Measurements from ENCODE around the gene MYPN. TPM values are rescaled to one million over a fixed set of nuclear protein-coding genes. Genes with fewer than 3 reads are reported as not detected.
A peak's percentile ranks its signal among the peaks of the same experiment; 100 is the strongest.

MYPN gene
- total RNA-seq, 1 experiment from 2014 or later, result not detected

DNA sequence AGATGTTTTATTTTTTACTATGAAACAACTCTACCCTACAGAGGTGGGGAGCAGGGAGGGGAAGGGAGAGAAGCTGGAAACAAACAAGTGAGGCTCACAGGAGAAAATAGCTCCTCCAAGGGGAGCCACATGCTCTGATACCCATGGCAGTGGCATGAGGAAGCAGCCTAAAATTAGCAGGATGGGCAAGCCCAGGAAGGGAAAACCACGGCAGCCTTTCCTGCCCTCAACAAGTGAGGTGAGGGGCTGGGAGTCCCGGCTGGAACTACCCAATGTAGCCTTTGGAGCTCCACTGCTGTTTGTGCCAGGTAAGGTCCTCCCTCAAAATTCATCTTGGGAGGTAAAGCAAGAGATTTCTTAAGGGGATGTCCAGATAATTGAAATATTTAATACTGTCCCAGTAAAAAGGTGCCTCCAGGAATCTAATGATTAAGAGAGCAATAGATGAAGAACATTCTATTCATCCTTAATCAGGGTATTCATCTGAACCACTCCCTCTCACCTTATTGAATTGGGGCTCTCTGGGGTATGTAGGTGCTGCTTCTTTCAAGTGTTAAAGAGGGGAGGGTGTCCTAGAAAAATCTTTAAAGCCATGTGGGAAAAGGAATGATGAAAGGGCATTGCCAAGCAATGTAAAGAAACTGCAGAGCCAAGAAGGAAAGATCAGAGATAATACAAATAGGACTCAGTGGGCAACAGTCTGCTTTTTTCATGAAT is 21.4 kb upstream of the MYPN start:
- no peak overlapping the region; a peak in 1 of 5 replicates for H3K4me3 Mint-ChIP-seq
- Histone ChIP-seq H3K9ac (ENCODE audit: extremely low read depth, insufficient read length, low read length) (no peak overlapping the region), H4K91ac (ENCODE audit: insufficient read length, low read depth, low read length) (no peak overlapping the region), H3K27me3 (ENCODE audit: insufficient read depth, low read length) (no peaks in the 10 kb centered on the region), H4K20me1 (ENCODE audit: control insufficient read depth, insufficient read depth, insufficient read length) (no peaks in the 10 kb centered on the region), H3K4me1 (ENCODE audit: insufficient read depth, low read length) (peaks cover 3% of the 10 kb centered on the region; the same call in 1 of the 2 replicates), H2BK15ac (ENCODE audit: low read depth, low read length) (no peak overlapping the region), H3K79me1 (ENCODE audit: insufficient read depth, low read depth, low read length, poor library complexity, severe bottlenecking) (no peaks in the 10 kb centered on the region), H3T11ph (ENCODE audit: low read length) (no peak overlapping the region), H2AFZ (ENCODE audit: low read length) (peak overlapping the region; percentile 23), H3K27ac (ENCODE audit: insufficient read length, low read depth, low read length) (no peak overlapping the region), H4K8ac (replicated peaks; ENCODE audit: insufficient read length, low read depth, low read length) (no peak overlapping the region), H2BK12ac (ENCODE audit: insufficient read length, low read depth, low read length) (no peak overlapping the region), H3K56ac (ENCODE audit: insufficient read length, low read depth, low read length) (no peak overlapping the region), H2BK20ac (ENCODE audit: low read depth, low read length, poor library complexity, severe bottlenecking) (no peak overlapping the region), H3K23ac (ENCODE audit: insufficient read length, low read depth, low read length) (no peak overlapping the region), H3K18ac (ENCODE audit: insufficient read length, low read depth, low read length) (no peak overlapping the region), H3K79me2 (ENCODE audit: insufficient read depth, low read length) (no peaks in the 10 kb centered on the region), H2AK5ac (ENCODE audit: insufficient read length, low read length) (no peak overlapping the region), H3K23me2 (ENCODE audit: insufficient read length, low read depth, low read length, poor library complexity, severe bottlenecking) (no peaks in the 10 kb centered on the region), H2BK120ac (ENCODE audit: low read depth, low read length, poor library complexity, severe bottlenecking) (no peak overlapping the region), H3K14ac (ENCODE audit: insufficient read depth, low read length) (no peak overlapping the region), H3K4ac (ENCODE audit: low read depth, low read length) (no peak overlapping the region), H2BK5ac (ENCODE audit: insufficient read length, low read length) (no peak overlapping the region), H4K5ac (ENCODE audit: insufficient read length, low read depth, low read length) (no peak overlapping the region), H3K9me3 (ENCODE audit: control insufficient read depth, low read depth, low read length) (no peaks in the 10 kb centered on the region), H3K4me2 (ENCODE audit: insufficient read depth, insufficient read length, low read length) (no peak overlapping the region)
- no peak for DNase-seq
- no peaks in the 10 kb centered on the region for H3K27me3 Mint-ChIP-seq (ENCODE audit: low read depth)
- H3K9me3 Mint-ChIP-seq, result no peaks in the 10 kb centered on the region
- H3K4me1 Mint-ChIP-seq, result peaks cover 16 to 19% of the 10 kb centered on the region in 2 experiments
- H3K36me3 Mint-ChIP-seq (ENCODE audit: insufficient read depth in 1 of 3, low read depth in 3 of 3), result no peaks in the 10 kb centered on the region
- peak overlapping the region in 2 of 3 experiments; percentile 45 to 94; a peak in 3 of 7 replicates for H3K27ac Mint-ChIP-seq
- TF ChIP-seq, protein P1, sequence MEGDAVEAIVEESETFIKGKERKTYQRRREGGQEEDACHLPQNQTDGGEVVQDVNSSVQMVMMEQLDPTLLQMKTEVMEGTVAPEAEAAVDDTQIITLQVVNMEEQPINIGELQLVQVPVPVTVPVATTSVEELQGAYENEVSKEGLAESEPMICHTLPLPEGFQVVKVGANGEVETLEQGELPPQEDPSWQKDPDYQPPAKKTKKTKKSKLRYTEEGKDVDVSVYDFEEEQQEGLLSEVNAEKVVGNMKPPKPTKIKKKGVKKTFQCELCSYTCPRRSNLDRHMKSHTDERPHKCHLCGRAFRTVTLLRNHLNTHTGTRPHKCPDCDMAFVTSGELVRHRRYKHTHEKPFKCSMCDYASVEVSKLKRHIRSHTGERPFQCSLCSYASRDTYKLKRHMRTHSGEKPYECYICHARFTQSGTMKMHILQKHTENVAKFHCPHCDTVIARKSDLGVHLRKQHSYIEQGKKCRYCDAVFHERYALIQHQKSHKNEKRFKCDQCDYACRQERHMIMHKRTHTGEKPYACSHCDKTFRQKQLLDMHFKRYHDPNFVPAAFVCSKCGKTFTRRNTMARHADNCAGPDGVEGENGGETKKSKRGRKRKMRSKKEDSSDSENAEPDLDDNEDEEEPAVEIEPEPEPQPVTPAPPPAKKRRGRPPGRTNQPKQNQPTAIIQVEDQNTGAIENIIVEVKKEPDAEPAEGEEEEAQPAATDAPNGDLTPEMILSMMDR (conservative IDR thresholded peaks at IDR 0.05), result no peak
- no CpG with 5 or more reads among the region's 2 CpGs for WGBS (ENCODE audit: extremely low coverage, insufficient read length, low lambda C conversion rate)

Measured in H9 (cell line).